ENCODE data around the gene ZFP36.
"Not testable (repeated sequence)": the region's sequence is repeated elsewhere in the genome, so short reads cannot be mapped to it uniquely, and the experiment has no call there.

Gene ZFP36

DNA sequence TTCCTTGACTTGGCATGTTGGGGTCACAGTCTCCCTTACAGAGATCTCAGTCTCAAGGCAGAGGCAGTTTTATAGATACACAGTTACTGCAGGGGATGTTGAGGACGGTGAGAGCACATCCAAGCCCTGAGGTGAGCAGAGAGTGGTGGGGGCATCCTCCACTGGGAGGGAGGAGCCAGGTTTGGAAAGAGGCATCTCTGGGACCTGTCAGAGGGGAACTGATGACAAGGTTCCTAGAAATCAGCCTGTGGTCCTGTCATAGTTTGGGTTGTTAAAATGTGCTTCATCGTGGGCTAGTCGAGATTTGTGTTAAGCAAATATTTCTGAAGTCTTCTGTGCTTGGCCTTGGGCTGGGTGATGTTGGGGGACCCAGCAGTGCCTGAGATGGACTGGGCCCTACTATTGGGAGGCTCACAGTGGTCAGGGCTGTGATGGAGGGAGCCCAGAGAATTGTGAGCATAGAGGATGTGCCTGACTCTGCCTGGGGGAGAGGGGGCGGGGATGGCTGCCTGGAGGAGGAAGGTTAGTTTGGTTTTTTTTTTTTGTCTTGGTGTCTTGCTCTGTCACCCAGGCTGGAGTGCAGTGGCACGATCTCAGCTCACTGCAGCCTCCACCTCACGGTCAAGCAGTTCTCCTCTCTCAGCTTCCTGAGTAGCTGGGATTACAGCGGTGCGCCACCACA, 42.6 kb downstream of the ZFP36 start:
- no peak overlapping the region for H3K4me3 ChIP-seq (ENCODE audit: control insufficient read depth, low read depth, low read length)
- TF ChIP-seq, protein P1, sequence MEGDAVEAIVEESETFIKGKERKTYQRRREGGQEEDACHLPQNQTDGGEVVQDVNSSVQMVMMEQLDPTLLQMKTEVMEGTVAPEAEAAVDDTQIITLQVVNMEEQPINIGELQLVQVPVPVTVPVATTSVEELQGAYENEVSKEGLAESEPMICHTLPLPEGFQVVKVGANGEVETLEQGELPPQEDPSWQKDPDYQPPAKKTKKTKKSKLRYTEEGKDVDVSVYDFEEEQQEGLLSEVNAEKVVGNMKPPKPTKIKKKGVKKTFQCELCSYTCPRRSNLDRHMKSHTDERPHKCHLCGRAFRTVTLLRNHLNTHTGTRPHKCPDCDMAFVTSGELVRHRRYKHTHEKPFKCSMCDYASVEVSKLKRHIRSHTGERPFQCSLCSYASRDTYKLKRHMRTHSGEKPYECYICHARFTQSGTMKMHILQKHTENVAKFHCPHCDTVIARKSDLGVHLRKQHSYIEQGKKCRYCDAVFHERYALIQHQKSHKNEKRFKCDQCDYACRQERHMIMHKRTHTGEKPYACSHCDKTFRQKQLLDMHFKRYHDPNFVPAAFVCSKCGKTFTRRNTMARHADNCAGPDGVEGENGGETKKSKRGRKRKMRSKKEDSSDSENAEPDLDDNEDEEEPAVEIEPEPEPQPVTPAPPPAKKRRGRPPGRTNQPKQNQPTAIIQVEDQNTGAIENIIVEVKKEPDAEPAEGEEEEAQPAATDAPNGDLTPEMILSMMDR (IDR thresholded peaks at IDR 0.05; ENCODE audit: control insufficient read depth, insufficient read depth, low read depth, low read length, missing control alignments) = no peak
- DNase-seq (ENCODE audit: low read depth) = no peak

DNA sequence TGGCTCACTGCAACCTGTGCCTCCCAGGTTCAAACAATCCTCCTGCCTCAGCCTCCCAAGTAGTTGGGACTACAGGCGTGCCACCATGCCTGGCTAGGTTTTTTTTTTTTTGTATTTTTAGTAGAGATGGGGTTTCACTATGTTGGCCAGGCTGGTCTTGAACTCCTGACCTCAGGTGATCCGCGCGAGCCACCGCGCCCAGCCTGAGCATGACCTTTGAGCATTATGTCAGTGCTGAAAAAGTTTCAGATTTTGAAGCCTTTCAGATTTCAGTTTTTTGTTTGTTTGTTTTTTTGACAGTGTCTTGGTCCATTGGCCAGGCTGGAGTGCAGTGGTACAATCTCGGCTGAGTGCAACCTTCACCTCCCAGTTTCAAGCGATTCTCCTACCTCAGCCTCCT, 44.6 kb downstream of the ZFP36 start:
- not testable (repeated sequence) for DNase-seq (ENCODE audit: low read depth); H3K4me3 ChIP-seq (ENCODE audit: control insufficient read depth, low read depth, low read length)

All from AG09309 (cell line).